SK-N-SH treated with all-trans-retinoic acid at 6 μM for 48 hours (cell line): ENCODE results near the gene COPE.
"Not testable (repeated sequence)": the region's sequence is repeated elsewhere in the genome, so short reads cannot be mapped to it uniquely, and the experiment has no call there.

Experiments used
- ATAC-seq: fragments of 200-7000 bp; cut with Tn5 transposase; 3 replicates; pipeline ENCODE4 v1.9.1; 2020; ENCODE audit warnings: mild to moderate bottlenecking, moderate library complexity
- ARNTL ChIP-seq: fragments of 450-650 bp; formaldehyde crosslinking; IDR thresholded peaks from 2 replicates; pipeline ENCODE4 v1.5.0; 2020; ENCODE audit warnings: low read depth, mild to moderate bottlenecking, moderate library complexity, borderline replicate concordance
- BACH2 ChIP-seq: fragments of 250-450 bp; sonication (Bioruptor Pico); IDR thresholded peaks from 2 replicates; pipeline ENCODE4 v1.9.0; 2021; ENCODE audit warnings: mild to moderate bottlenecking, borderline replicate concordance
- CSDC2 ChIP-seq: fragments of 250-450 bp; sonication (Bioruptor Pico); IDR thresholded peaks from 2 replicates; pipeline ENCODE4 v1.5.0; 2020; ENCODE audit warnings: mild to moderate bottlenecking, moderate library complexity
- ESRRG ChIP-seq: fragments of 250-450 bp; sonication (Bioruptor Pico); IDR thresholded peaks from 2 replicates; pipeline ENCODE4 v1.6.1; 2021; ENCODE audit warnings: mild to moderate bottlenecking
- GLIS3 ChIP-seq: fragments of 250-450 bp; sonication (Bioruptor Pico); IDR thresholded peaks from 2 replicates; pipeline ENCODE4 v1.5.0; 2020; ENCODE audit warnings: mild to moderate bottlenecking, moderate library complexity
- ISL1 ChIP-seq: fragments of 250-450 bp; sonication (Bioruptor Pico); IDR thresholded peaks from 2 replicates; pipeline ENCODE4 v2.1.2; 2022; ENCODE audit warnings: mild to moderate bottlenecking, moderate library complexity
- OSR1 ChIP-seq: fragments of 250-450 bp; sonication (Bioruptor Pico); IDR thresholded peaks from 2 replicates; pipeline ENCODE4 v1.8.0; 2022; ENCODE audit warnings: moderate library complexity, mild to moderate bottlenecking, inconsistent platforms
- RARB ChIP-seq: fragments of 250-450 bp; sonication (Bioruptor Pico); IDR thresholded peaks from 2 replicates; pipeline ENCODE4 v1.8.0; 2021; ENCODE audit warnings: mild to moderate bottlenecking, moderate library complexity
- SNAI2 ChIP-seq: fragments of 250-450 bp; sonication (Bioruptor Pico); IDR thresholded peaks from 2 replicates; pipeline ENCODE4 v1.5.0; 2020; ENCODE audit warnings: mild to moderate bottlenecking, moderate library complexity
- TOX ChIP-seq: fragments of 250-450 bp; sonication (Bioruptor Pico); IDR thresholded peaks from 2 replicates; pipeline ENCODE4 v1.8.0; 2021; ENCODE audit warnings: mild to moderate bottlenecking, moderate library complexity, borderline replicate concordance
- ZC3H10 ChIP-seq: fragments of 250-450 bp; sonication (Bioruptor Pico); IDR thresholded peaks from 2 replicates; pipeline ENCODE4 v1.5.1; 2021; ENCODE audit warnings: mild to moderate bottlenecking, moderate library complexity
- ZFP3 ChIP-seq: fragments of 250-450 bp; sonication (Bioruptor Pico); IDR thresholded peaks from 2 replicates; pipeline ENCODE4 v1.5.0; 2020; ENCODE audit warnings: mild to moderate bottlenecking, moderate library complexity
- ZFP30 ChIP-seq: fragments of 450-650 bp; formaldehyde crosslinking; IDR thresholded peaks from 2 replicates; pipeline ENCODE4 v1.5.0; 2022; ENCODE audit warnings: mild to moderate bottlenecking, moderate library complexity
- ZNF70 ChIP-seq: fragments of 450-650 bp; formaldehyde crosslinking; IDR thresholded peaks from 2 replicates; pipeline ENCODE4 v1.5.0; 2020; ENCODE audit warnings: mild to moderate bottlenecking, moderate library complexity
- ZNF8 ChIP-seq: fragments of 450-650 bp; formaldehyde crosslinking; IDR thresholded peaks from 2 replicates; pipeline ENCODE4 v1.5.0; 2020; ENCODE audit warnings: mild to moderate bottlenecking, moderate library complexity
- TF ChIP-seq, protein P1 (sequence below): fragments of 250-450 bp; sonication (Bioruptor Pico); IDR thresholded peaks from 2 replicates; pipeline ENCODE4 v1.5.1; 2021; ENCODE audit warnings: mild to moderate bottlenecking, moderate library complexity
- TF ChIP-seq, protein P2 (sequence below): fragments of 250-450 bp; sonication (Bioruptor Pico); IDR thresholded peaks from 2 replicates; pipeline ENCODE4 v1.5.0; 2020; ENCODE audit warnings: mild to moderate bottlenecking, moderate library complexity
- TF ChIP-seq, protein P3 (sequence below): fragments of 250-450 bp; sonication (Bioruptor Pico); IDR thresholded peaks from 2 replicates; pipeline ENCODE4 v1.8.0; 2020; ENCODE audit warnings: mild to moderate bottlenecking, moderate library complexity, borderline replicate concordance
- TF ChIP-seq, protein P4 (sequence below): fragments of 250-450 bp; sonication (Bioruptor Pico); IDR thresholded peaks from 2 replicates; pipeline ENCODE4 v1.8.0; 2021; ENCODE audit warnings: low read depth, mild to moderate bottlenecking, moderate library complexity, borderline replicate concordance

Gene COPE

DNA sequence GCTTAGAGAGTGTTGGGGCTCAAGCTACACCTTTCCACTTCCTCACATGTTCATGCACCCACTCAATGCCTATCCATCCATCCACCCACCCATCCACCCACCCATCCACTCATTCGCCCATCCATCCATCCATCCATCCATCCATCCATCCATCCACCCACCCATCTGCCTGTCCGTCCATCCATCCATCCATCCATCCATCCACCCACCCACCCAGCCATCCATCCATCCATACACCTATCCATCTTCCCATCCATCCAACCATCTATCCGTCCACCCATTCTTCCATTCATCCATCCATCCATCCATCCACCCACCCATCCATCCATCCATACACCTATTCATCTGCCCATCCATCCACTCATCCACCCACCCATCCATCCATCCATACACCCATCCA is 34.9 kb upstream of the COPE start:
- ATAC-seq, result no peak

DNA sequence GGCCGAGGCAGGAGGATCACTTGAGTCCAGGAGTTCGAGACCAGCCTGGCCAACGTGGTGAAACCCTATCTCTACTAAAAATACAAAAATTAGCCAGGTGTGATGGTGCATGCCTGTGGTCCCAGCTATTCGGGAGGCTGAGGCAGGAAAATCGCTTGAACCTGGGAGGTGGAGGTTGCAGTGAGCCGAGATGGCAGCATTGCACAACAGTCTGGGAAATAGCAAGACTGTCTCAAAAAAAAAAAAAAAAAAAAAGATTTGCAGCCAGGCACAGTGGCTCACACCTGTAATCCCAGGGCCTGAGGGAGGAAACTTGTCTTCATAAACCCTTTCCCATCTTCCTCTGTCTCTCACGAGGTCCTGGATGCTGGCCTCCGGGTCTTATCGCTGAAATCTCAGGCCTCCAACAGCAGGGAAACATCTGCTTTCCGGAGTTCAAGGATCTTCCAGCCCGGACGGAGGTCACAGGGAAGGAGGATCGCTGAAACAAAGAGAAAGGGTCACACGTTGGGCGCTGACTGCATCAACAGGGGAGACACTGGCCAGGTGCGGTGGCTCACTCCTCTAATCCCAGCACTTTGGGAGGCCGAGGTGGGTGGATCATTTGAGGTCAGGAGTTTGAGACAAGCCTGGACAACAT is 33.3 kb upstream of the COPE start:
- not testable (repeated sequence) for ATAC-seq

More for the DNA sequence above, 34.9 kb upstream of the COPE start:
- TF ChIP-seq ZC3H10, result no peak
- no peak for TF ChIP-seq ISL1 (CRISPR knock-in tag)
- TF ChIP-seq, protein P1, sequence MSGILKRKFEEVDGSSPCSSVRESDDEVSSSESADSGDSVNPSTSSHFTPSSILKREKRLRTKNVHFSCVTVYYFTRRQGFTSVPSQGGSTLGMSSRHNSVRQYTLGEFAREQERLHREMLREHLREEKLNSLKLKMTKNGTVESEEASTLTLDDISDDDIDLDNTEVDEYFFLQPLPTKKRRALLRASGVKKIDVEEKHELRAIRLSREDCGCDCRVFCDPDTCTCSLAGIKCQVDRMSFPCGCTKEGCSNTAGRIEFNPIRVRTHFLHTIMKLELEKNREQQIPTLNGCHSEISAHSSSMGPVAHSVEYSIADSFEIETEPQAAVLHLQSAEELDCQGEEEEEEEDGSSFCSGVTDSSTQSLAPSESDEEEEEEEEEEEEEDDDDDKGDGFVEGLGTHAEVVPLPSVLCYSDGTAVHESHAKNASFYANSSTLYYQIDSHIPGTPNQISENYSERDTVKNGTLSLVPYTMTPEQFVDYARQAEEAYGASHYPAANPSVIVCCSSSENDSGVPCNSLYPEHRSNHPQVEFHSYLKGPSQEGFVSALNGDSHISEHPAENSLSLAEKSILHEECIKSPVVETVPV (CRISPR knock-in tag), result no peak
- no peak for TF ChIP-seq ARNTL (CRISPR knock-in tag)
- TF ChIP-seq OSR1, result no peak
- no peak for TF ChIP-seq GLIS3 (CRISPR knock-in tag)
- TF ChIP-seq TOX (CRISPR knock-in tag), result no peak
- no peak for TF ChIP-seq ZNF8 (CRISPR knock-in tag)
- TF ChIP-seq, protein P2, sequence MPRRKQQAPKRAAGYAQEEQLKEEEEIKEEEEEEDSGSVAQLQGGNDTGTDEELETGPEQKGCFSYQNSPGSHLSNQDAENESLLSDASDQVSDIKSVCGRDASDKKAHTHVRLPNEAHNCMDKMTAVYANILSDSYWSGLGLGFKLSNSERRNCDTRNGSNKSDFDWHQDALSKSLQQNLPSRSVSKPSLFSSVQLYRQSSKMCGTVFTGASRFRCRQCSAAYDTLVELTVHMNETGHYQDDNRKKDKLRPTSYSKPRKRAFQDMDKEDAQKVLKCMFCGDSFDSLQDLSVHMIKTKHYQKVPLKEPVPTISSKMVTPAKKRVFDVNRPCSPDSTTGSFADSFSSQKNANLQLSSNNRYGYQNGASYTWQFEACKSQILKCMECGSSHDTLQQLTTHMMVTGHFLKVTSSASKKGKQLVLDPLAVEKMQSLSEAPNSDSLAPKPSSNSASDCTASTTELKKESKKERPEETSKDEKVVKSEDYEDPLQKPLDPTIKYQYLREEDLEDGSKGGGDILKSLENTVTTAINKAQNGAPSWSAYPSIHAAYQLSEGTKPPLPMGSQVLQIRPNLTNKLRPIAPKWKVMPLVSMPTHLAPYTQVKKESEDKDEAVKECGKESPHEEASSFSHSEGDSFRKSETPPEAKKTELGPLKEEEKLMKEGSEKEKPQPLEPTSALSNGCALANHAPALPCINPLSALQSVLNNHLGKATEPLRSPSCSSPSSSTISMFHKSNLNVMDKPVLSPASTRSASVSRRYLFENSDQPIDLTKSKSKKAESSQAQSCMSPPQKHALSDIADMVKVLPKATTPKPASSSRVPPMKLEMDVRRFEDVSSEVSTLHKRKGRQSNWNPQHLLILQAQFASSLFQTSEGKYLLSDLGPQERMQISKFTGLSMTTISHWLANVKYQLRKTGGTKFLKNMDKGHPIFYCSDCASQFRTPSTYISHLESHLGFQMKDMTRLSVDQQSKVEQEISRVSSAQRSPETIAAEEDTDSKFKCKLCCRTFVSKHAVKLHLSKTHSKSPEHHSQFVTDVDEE (CRISPR knock-in tag), result no peak
- TF ChIP-seq CSDC2 (CRISPR knock-in tag), result no peak
- TF ChIP-seq, protein P3, sequence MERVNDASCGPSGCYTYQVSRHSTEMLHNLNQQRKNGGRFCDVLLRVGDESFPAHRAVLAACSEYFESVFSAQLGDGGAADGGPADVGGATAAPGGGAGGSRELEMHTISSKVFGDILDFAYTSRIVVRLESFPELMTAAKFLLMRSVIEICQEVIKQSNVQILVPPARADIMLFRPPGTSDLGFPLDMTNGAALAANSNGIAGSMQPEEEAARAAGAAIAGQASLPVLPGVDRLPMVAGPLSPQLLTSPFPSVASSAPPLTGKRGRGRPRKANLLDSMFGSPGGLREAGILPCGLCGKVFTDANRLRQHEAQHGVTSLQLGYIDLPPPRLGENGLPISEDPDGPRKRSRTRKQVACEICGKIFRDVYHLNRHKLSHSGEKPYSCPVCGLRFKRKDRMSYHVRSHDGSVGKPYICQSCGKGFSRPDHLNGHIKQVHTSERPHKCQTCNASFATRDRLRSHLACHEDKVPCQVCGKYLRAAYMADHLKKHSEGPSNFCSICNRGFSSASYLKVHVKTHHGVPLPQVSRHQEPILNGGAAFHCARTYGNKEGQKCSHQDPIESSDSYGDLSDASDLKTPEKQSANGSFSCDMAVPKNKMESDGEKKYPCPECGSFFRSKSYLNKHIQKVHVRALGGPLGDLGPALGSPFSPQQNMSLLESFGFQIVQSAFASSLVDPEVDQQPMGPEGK (CRISPR knock-in tag), result no peak
- TF ChIP-seq RARB (CRISPR knock-in tag), result no peak
- TF ChIP-seq, protein P4, sequence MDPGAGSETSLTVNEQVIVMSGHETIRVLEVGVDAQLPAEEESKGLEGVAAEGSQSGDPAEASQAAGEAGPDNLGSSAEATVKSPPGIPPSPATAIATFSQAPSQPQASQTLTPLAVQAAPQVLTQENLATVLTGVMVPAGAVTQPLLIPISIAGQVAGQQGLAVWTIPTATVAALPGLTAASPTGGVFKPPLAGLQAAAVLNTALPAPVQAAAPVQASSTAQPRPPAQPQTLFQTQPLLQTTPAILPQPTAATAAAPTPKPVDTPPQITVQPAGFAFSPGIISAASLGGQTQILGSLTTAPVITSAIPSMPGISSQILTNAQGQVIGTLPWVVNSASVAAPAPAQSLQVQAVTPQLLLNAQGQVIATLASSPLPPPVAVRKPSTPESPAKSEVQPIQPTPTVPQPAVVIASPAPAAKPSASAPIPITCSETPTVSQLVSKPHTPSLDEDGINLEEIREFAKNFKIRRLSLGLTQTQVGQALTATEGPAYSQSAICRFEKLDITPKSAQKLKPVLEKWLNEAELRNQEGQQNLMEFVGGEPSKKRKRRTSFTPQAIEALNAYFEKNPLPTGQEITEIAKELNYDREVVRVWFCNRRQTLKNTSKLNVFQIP, result no peak
- TF ChIP-seq BACH2 (CRISPR knock-in tag), result no peak
- TF ChIP-seq ZFP3, result no peak
- TF ChIP-seq SNAI2 (CRISPR knock-in tag), result no peak
- TF ChIP-seq ESRRG (CRISPR knock-in tag), result no peak

DNA sequence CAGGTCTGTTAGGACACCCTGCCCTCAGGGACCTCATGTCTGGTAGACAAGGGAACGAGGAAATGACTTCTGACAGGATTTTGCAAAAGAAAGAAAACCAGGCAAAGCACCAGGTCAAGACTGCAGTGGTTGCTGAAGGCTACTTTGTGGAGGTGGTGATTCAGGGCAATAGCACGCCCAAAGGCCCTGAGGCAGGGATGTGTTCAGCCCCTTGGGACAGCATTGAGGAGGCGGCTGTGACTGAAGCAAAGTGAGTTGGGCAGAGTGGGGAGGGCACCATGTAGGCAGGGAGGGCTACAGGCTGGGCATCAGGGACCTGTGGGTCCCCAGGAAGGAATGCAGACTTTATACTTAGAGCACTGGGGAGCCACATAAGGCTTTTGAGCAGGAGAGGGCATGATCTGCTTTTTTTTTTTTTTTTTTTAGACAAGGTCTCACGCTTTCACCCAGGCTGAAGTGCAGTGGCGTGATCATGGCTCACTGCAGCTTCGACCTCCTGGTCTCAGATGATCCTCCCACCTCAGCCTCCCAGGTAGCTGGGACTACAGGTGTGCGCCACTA is 32.6 kb upstream of the COPE start:
- ATAC-seq, result no peak
- no peak for TF ChIP-seq ESRRG (CRISPR knock-in tag)
- no peak for TF ChIP-seq ZFP30 (CRISPR knock-in tag)
- no peak for TF ChIP-seq TOX (CRISPR knock-in tag)
- TF ChIP-seq ZFP3, result no peak
- no peak for TF ChIP-seq GLIS3 (CRISPR knock-in tag)
- no peak for TF ChIP-seq ARNTL (CRISPR knock-in tag)
- TF ChIP-seq, protein P1 (CRISPR knock-in tag), result no peak
- no peak for TF ChIP-seq ZNF70 (CRISPR knock-in tag)
- TF ChIP-seq RARB (CRISPR knock-in tag), result no peak
- TF ChIP-seq ZNF8 (CRISPR knock-in tag), result no peak
